Renal cortex interstitium (tissue), 11 donors: ENCODE results near the gene TMEM72. TPM values are rescaled to one million over a fixed set of nuclear protein-coding genes. Genes with fewer than 3 reads are reported as not detected.

ENCODE experiments used
- DNase-seq, 11 donors: peaks; one replicate each; pipeline ENCODE4 v3.0.0-alpha.2; 2013; ENCODE audit warnings: low read depth in 9 of 11, low spot score in 4 of 11; ENCODE audit errors: extremely low read depth in 1 of 11
- polyA plus RNA-seq, 3 donors: library from polyadenylated mRNA; unstranded; fragments of 120-200 nt; gene quantifications; one replicate each; pipeline ENCODE4 v1.2.1, GENCODE V29; 2013; ENCODE audit not compliant: insufficient read length in 3 of 3

The TMEM72 gene
- polyA plus RNA-seq, 3 donors = 57.9 to 82.3 (median 59.2) TPM

DNA sequence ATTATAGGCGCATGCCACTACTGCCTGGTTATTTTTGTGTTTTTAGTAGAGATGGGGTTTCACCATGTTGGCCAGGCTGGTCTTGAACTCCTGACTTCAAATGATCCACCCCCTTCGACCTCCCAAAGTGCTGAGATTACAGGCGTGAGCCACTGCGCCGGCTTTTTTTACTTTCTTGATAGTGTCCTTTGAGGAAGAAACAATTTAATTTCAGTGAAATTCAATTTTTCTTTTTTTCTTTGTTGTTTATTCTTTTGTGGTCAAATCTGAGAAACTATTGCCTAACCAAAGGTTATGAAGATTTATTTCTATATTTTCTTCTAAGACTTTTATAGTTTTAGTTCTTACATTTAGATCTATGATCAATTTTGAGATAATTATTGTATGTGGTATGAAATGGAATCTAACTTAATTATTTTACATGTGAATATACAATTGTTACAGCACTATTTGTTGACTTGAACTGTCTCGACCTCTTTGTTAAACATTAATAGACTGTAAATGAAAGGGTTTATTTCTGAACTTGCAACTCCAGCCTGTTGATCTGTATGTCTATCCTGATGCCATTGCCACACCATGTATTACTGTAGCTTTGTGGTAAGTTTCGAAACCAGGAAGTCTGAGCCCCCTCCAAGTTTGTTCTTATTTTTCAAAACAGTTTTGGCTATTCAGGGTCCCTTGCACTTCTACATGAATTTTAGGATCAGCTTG lies 28.7 kb downstream of the TMEM72 start:
- no peak for DNase-seq

DNA sequence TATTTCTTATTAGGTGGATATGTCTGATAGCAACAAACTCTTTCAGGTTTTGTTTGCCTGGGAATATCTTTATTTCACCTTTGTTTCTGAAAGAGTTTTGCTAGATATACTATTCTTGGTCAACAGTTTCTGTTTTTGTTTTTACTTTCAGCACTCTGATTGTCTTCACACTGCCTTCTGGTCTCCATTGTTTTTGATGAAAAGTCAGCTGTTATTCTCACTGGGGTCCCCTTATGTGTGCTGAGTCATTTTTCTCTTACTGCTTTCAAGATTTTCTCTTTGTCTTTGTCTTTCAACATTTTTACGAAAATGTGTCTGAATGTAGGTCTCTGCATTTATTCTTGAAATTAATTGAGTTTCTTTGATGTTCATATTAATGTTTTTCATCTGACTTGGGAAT lies 33.2 kb downstream of the TMEM72 start:
- DNase-seq = no peak

DNA sequence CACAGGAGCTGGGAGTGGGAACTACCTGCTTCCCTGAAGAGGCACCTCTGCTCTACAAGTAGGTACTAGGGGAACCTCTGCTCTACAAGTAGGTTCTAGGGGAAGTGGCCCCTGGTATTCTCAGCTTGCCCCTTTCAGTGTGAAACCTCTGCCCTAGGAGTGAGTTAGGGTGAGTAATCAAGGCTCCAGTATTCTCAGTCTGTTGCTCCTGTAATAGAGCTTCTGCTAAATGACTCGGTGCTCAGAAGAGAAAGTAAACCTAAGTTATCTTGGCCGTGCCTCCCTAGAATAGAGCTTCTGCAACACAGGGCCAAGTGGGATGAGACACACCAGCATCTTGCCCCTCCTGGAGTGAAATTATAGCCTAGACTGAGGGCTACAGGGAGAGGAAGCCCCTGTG lies 35.1 kb downstream of the TMEM72 start:
- DNase-seq = no peak

DNA sequence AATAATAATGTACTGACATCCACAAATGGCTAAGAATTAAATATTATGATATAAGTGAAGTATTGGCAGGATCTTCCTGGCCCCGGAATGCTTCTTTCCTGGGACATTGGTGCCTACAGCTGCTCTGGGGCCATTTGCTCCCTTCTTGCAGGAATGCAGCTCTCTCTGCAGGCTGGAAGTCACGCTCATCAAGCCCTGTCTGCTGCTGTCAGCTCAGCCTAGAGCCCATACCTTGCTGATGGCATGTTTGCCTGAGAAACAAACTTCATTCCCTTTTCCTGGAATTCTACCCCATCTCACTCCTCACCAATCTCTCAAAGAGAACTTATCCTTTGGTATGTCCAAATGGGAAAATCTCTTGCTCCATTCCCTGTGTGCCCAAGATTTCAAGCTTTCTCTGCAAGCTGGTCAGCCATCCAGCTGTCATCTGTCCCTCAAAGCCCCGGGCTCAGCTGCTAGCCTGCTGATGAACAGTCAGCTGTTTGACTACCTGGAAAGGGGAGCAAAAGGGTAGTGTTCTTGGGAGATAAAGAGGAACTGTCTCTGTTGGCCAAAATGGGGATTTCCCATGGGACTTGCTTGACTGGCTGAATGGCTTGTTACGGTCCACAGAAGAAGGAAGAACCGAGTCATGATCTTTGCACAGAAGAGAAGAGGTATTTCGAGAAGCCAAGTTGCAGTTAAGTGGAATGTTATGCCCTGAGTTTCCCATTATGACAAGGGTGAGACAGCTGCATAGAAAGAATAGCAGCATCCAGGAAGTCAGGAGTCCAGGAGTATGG lies 36.4 kb downstream of the TMEM72 start:
- DNase-seq = no peak

DNA sequence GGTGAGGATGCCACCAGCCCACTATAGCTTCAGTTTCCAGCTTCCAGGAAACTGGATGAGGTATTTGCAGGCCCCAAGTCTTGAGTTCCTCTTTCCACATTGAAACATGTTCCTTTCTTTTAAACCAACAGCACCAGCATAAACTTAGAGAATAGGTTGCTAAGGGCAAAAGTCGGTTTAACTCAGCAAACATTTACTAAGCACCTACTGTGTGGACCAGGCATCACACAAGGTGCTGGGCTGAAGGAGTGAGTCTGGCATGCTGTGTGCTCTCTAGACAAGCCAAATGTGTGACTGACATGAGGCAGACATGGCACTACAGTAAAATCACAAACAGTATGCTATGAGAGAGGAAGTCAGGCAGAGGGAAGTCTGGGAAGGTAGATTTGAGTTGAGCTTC lies 37.5 kb downstream of the TMEM72 start:
- DNase-seq = no peak

DNA sequence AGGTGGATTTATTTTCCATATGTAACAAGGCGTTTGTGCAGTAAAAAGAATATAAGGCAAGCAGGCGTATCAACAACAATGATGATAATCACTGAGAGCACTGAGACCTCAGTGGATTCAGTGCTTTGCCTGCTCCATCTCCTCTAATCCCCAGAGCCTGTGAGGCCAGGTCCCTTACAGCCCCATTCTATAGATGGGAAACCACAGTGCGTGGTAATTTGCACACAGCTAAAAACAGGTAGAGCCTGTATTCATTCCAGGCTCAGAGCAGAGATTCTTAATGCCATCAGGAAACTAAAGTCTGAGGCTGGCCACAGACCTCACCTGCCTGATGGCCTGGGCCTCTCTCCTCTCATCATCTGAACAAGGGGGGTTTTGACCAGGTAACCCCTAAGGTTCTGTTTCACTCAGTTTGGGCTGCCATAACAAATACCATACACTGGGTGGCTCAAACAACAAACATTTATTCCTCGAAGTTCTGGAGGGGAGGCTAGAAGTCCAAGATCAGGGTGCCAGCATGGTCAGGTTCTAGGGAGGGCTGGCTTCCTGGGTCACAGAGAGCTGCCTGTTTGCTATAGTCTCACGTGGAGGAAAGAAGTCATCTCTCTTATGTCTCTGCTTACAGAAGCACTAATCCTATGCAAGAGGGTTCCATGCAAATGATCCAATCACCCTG lies 38.1 kb downstream of the TMEM72 start:
- DNase-seq = no peak

DNA sequence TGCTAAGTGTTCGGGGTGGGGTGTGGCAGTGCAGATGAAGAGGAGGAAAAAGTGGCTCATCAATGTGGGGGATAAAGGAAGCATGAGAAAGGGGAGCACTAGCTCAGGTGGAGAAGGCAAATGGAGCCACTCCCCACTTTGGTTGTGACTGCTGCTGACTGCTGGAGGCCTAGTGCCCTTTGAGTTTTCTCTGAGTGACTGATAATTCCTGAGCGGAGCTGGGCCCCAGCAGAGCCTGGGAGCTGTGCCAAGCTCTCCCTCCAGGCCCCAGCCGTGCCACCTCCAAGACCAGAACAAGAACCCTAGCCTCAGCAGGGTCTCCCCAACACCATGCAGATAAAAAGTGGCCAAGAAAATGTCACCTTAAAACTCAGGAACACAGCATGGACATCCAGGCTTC lies 38.8 kb downstream of the TMEM72 start:
- no peak for DNase-seq

DNA sequence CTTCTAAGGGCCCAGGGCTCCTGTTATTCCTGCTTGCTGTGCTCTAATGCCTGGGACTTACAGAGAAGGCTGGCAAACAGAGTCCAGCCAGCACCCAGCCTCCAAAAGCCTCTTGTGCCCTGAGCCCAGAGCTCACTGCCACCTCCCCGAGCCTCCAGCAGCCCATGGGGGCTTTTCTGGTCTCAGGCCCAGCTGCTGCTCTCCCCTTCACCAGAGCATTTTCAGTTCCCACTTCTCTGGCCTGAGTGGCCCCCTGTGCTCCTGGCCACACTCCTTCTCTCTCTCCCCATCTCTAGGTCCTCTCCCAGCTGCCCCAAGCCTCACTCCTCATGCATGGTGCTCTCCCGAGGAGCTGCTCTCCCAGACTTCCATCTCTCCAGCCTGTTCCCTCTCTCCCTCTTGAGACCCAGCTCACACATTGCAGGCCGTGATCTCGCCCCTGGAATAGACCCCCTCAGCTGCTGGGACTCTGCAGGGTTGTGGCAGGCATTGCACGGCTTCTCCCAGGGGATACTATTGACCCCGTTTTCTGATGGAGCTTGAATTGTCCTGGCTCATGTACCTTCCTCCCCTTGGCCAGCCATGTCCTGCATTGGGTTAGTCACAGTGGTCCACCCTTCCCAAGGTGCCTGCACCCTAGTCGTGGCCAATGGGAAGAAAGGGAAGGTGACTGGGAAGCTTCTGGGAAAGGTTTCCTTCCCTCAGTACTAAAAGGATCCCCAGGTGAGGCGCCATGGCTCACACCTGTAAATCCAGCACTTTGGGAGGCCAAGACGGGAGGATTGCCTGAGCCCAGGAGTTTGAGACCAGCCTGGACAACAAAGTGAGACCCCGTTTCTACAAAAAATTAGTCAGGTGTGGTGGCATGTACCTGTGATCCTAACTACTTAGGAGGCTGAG lies 39.4 kb downstream of the TMEM72 start:
- no peak for DNase-seq

DNA sequence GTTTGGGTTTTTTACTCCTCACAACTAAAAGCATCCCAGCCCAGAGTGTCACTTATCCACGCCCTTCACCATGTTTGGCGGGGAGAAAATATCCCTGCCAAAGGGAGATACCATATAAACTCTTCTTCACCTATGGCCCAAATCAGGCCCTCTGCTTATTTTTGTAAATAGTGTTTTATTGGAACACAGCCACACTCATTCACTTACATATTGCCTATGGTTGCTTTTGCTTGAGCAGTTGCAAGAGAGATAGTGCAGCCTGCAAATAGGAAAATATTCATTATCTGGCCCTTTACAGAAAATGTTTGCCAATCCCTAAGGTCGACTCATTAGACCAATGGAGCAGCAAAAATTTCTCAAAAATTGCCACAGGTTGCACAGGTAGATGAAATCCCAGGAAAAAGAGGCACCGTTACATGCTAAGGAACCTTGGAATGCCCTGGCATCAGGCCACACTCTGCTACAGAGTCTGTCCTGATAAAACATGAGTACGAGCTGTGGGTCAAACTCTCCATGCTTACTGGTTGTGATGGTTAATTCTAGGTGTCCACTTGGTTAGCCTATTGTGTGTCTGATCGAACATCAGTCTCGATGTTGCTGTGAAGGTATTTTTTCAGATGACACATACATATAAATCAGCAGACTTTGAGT lies 40.6 kb downstream of the TMEM72 start:
- no peak for DNase-seq

DNA sequence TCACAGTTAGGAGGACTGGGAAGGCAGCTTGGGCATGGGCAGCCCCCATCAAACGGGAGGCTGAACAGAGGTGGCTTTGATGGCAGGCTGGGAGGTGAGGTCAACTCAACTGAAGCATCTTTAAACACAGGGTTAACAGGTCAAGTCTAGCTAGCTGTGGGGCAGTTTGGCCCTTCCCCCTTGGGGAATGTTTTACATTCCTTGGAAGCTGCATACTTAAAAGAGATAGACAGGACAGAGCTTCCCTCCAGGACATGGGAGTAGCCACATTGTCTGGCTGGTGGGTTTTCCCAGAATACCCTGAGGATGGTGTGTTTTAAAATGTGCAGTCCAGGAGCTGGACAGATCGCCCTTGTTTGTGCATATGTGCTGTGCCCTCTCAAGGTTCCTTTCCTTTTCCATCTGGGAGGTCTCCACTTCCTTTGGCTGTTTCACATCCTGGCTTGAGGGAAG lies 41.7 kb downstream of the TMEM72 start:
- no peak for DNase-seq

DNA sequence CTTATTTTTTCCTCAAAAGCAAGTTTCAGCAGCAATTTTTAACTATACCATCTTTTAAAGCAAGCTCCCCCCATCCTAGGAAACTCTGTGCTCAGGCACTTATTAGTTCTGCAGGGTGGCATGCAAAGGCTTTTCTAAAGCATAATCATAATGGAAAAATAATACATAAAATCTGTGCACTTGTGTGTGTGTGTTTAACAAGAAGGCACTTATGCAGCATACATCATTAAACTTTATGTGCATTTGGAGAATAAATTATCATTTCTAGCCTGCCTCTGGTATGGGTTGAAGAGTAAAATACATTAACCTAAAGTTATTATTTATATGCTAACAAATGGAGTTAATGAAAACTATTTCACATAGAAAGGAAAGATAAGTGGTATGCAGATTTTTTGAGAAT lies 42.9 kb downstream of the TMEM72 start:
- no peak for DNase-seq

DNA sequence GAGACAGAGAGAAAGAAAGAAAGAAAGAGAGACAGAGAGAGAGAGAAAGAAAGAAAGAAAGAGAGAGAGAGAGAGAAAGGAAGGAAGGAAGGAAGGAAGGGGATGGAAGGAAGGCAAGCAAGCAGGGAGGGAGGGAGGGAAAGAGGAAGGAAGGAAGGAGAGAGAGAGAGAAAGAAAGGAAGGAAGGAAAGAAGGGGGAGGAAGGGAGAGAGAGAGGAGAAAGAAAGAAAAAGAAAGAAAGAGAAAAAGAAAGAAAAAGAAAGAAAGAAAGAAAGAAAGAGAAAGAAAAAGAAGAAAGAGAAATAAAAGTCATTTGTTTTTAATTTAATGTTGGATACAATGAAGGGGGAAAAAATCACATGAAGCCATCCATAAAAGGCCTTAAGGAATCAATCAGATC lies 43.8 kb downstream of the TMEM72 start:
- DNase-seq = no peak

DNA sequence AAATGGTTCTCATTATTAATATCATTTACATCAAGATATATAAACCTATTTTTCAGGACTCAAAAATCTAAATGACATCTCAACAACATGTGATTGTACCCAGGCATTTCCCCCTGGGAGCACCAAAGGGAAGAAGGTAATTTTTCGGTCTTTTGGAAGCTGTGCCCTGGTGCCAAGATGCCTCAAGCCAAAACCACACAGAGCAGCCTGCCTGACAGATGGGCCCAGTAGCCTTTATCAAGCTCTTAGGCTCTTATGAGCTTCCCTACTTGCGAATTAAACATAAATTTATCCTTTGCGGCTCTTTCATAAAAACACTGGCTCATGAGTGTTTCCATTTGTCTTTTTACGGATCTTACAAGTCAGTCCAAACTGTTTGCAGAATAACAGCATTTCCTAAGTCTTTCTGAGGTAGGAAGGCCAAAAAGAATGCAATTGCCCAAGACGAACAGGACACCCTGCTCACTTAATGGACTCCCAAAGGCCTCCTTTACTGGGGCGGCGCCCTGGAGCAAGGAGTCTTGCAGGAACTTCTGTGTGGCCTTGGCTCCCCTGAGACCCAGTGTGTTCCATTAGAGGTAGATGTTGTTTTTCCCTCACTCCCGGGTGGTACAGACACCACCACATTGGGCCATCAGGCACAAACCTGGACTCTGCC lies 44.4 kb downstream of the TMEM72 start:
- no peak for DNase-seq

DNA sequence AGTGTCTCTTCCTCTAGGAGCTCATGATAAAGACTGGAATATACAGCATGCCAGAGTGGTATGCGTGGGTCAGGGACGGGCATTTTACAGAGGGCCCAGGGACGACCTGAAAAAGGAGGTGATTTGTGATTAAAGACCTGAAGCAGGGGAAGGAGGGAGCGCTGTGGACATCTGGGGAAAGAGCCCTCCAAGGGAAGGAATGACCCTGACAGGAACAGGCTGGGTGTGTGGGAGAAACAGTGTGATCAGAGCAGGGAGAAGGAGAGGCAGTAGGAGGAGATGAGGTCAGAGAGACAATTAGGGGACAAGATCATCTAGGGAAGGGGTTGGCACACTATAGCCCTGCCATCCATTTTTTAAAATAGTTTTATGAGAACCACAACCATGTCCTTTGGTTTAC lies 45.1 kb downstream of the TMEM72 start:
- no peak for DNase-seq

DNA sequence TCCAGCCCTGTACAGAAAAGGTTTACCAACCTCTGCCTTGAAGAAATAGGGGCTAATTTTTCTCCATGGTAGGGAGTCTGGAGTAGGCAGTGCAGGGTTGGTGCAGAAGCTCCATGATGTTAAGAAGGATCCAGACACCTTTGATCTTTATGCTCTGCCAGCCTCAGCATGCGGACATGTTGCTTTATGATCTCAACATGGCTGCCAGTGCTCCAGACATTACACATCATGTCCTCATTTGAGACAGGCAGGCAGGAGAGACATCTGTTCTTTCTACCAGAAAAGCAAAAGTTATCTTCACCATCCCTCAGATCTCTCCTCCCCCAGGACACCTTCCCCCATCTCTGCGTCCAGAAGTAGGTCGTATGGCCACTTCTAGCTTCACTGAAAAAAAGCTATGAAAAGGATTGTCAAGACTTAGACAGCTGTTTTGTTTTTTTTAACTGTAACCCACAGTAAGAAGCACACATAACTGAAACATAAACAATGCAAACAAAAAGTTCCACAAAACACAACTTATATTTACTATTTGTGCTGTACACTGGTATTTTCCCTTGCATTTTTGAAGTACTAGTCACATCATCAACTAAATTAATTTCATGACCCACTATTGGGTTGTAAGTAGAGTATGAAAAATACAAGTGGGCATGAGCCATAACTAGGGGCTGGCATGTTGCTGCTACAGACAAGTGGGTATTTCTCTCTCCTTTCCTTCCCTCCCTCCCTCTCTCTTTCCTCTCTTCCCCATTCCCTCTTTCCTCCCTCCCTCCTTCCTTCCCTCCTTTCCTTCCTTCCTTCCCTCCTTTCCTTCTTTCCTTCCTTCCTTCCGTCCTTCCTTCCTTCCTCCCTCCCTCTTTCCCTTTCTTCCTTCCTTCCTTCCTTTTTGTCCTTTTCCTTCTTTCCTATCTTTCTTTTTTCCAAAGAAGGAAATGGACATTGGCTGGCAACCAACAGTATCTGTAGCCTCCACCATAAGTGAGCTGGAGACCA lies 45.9 kb downstream of the TMEM72 start:
- no peak for DNase-seq

DNA sequence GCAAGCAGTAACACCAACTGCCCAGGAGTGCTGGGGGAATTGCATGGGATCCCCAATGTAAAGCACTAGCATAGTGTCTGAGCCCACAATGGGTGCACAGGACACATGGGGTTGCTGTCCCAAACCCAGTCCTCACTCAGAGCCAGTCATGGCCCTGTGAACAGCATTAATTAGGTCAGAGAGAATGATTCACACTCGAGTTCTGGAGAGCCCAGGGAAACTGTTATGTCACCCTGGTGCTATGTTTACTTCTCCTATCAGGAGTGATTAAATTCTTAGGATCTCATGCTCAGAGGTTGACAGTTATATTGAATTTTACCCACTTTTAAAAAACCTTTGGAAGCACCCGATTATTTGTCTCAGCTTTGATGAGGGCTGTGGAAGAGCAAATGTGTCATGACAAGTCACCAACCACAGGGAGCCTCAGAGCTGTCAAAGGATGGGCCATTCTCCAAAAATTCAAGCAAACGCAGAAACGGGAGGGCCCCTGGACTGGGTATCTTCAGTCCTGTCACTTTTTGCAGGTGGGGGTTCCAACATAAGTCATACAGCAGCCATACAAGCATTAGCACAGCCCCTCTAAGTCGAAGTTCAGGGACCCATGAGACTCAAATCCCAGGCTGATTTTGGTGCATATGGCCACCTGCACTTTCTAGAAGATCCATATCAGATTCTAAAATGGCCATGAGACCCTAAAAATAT lies 47.2 kb downstream of the TMEM72 start:
- DNase-seq = no peak

DNA sequence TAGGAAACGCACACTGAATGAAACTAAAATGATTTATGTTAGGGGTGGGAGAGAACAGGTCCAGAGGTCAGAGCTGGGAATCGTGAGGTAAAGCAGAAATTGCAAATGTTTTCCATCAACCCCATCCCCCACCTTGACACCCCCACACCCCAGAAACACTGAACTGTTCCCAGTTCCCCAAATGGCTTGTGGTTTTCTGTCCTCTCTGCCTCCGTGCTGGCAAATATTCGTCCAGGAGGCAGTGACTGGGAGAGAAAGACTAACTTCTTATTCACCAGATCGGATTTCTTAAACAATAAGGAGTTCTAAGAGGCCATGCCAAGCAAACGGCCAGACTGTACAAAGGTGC lies 47.7 kb downstream of the TMEM72 start:
- no peak for DNase-seq
